HG03457 (cell line): ENCODE measurements around the gene ALPK1.
"Not testable (repeated sequence)": the region's sequence is repeated elsewhere in the genome, so short reads cannot be mapped to it uniquely, and the experiment has no call there.

Experiments
- ATAC-seq: cut with Tn5 transposase; IDR thresholded peaks from one replicate; pipeline ENCODE4 v1.9.1; 2021; ENCODE audit warnings: moderate number of reproducible peaks; ENCODE audit not compliant: unreplicated experiment

Gene ALPK1

GRCh38 chr4:112377594-112378242 lies 80.5 kb downstream of the ALPK1 start:
- ATAC-seq, result no peak

DNA sequence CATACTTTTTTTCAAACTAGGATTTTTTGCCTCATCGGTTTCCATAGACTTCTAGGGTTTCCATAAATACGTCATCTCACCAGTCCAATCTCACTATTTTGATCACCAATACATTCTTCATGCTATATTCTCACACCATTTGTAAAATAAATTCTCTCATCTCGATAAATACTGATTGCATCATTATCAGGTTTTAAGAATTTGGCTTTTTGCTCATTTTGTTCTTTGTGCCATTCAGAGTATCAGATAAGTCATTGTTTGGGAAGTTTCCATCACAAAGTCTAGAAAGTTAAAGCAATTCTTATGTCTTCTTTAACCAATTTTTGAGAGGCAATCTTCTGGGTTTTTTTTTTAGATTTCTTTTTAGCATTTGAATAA lies 81.1 kb downstream of the ALPK1 start:
- no peak for ATAC-seq

DNA sequence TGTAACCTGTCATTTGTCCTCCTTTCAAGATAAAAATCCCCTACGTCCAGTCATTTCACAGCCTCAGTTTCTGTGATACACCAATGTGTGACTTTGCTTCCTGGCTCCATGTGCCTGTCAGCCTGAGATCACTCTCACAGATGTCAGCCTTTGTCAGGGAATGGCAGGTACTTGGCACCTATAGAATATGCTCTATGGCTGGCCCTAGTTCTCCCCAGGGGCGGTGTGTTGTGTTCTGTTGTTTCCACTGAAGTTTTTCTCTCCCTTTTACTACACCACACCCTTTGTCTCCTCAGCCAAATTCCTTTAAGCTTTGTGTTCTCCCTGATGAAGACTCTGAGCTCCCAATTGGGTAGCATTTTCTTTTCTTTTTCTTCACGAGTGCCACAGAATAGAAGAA lies 81.7 kb downstream of the ALPK1 start:
- ATAC-seq, result no peak

DNA sequence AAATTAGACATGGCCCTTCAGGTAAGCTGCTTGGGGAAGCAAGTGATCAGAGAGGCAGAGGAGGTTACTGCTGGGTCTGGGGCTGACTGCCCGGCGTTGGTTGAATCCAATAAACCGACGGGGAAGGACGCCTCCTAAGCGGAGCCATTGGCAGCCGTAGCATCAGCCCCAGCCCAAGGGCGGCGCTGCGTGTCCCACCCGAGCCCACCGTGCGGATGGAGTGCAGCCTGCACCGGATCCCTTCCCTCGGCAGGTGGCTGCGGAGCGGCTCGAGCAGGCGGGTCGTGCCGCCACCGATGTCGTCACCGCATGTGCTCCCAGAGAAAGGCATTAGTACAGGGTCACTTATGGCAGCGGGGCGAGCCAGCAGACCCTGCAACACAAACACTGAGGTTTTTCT lies 82.1 kb downstream of the ALPK1 start:
- ATAC-seq, result no peak

DNA sequence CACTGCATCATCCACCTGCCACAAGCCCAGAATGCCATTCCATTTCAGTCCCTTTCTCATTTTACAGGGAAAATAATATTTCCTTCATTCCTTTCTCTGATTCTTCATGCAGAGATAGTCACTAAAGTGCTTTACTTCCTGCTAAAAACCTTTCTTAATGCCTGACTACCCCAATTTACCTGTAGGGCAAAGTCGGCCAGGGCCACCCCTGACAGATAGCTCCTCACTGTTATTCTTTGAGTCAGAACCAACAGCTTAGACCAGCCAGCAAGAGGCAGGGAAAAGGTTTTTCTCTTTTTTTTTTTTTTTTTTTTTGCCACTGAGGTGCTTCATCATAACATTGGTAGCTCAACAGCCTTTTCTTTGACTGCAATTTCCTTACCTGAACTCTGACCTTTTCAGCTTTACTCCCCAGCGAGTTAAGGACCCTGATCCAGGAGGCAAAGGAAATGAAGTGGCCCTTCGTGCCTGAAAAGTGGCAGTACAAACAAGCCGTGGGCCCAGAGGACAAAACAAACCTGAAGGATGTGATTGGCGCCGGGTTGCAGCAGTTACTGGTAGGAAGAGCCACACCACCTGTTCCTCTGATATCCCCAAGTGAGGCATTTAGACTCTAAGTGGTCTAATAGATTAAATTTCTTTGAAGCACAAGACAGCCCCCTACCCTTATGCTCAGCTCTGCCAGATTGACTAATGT lies 85.0 kb downstream of the ALPK1 start:
- ATAC-seq, result no peak

DNA sequence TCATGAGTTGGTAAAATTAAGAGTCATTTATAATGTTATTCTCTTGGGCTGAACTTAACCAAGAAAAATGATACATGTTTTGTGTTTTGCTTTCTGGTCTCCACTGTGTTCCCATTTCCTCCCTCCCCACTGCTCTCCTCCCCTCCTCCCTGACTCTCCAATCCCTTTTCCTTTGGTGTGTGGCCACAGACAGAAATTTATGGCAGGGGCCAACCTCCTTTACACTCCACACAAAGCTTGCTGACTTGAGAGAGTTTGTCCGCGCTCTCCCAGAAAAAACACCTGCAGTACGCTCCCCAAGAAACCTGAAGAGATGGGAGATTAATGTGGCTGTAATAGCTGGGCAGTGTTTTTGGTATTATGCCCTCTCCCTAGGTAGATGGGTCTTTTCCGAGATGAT lies 88.9 kb downstream of the ALPK1 start:
- ATAC-seq, result no peak

- ATAC-seq, result no peak
These were observed 104.9 kb downstream of the ALPK1 start for GRCh38 chr4:112402098-112402497.

DNA sequence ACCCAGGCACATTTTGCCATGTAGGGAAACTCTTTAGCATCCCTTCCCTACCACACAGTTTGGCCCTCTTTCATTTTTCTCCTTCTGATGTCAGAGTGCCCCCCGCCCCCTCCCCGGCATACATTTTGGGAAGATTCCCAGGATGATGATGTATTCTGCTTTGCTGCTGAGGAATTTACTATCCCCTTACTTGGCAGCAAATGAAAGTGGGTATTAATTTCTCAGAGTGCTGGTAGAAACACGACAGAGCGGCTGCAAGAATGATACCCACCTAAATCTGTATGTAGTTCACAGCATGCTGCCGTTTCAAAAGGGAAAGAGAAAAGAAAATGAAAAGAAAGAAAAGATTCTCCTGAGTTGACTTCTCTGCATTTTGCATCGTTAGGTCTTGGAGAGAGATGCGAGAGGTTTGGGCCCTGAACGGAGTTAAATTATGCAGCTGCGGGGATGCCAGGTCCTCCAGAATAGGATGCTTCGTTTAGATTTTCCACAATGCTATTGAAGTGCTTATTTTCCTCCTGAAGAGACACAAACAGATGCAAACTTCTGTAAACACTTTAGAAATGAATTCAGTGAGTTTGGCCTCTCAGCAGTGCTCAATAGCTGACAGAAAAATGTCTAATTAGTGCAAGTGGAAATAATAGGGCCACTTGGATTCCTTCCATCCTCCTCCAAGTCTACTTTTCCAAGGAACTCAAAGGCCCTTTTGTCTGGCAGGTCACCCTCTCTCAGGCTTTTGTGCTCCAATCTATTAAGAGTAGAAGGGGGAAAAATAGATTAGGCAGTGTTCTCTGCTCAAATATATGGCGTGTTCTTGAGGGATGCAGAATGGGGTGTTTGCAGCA lies 106.2 kb downstream of the ALPK1 start:
- no peak for ATAC-seq

DNA sequence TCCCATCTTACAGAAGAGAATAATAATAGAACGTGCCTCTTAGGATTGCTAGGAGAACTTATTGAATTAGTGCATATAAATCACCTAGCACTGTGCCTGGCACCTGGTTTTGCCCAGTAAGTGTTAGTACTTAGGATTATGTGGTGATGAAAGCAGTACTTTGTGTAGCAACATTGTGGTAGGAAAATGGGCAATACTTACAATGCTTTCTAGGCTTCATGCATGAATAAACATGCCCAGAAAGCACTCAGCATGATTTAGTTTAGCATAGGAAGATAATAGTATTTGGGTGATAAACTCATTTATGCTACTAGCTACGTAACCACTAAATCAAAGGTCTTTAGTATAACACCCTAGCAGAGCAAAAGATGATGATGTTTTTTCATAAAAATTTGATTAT lies 113.2 kb downstream of the ALPK1 start:
- no peak for ATAC-seq

DNA sequence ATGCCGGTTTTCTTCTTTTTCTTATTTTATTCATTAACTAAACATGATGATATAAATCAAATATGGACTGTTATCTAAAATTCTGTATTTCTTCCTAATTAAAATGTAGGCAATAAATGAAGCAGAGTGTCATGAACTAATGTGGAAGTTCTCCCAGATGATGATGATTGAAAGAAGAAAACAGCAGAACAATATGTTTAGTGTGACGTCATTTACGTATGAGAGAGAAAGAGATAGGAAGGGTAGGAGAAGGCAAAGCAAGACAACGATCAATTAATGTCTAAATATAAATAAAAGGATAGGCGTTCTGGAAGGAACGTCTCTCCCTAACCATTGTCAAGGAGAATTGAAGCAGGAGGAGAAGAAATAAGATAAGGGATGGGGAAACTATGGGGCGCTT lies 113.6 kb downstream of the ALPK1 start:
- no peak for ATAC-seq

DNA sequence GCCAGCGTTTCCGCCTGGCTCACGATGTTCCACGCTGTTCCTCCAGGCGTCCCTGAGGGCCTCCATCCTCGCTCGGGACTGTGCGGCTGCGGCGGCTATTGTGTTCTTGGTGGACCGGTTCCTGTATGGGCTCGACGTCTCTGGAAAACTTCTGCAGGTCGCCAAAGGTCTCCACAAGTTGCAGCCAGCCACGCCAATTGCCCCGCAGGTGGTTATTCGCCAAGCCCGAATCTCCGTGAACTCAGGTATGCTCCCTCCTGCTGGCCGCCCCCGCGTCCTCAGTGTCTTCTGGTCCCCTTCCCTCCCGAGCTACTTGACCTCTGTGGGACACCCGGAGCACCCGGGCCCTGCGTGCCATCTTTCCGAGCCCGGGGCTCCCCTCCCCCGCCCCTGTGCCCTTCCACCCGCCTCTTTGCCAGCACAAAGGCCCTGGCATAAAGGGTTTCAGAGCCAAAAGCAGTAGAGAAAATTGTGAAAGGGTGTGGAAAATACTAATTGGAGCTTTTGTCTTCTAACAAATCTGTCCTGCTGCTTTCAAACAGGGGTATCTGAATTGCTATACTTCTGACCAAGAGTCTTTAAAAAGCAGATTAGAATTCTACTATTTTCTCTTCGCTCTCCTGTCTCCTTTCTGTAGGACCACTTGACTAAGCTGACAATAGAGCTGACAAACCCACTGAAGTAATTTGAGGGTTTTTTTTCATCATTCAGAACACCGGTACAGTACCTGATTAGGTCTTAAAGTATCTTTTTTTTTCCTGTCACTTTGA lies 114.8 kb downstream of the ALPK1 start:
- ATAC-seq, result no peak

DNA sequence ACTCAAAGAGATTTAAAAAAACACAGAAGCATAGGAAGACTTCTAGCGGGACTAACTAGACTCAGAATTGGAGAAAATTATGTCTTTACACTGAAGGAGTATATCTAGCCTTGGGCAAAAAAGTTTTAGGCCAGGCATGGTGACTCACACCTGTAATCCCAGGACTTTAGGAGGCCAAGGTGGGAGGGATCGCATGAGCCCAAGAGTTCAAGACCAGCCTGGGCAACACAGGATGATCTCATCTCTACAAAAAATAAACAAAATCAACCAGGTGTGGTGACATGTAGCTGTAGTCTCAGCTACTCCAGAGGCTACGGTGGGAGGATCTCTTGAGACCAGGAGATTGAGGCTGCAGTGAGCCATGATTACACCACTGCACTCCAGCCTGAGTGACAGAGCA lies 119.3 kb downstream of the ALPK1 start:
- no peak for ATAC-seq

GRCh38 chr4:112418092-112418491 lies 120.9 kb downstream of the ALPK1 start:
- ATAC-seq, result no peak

DNA sequence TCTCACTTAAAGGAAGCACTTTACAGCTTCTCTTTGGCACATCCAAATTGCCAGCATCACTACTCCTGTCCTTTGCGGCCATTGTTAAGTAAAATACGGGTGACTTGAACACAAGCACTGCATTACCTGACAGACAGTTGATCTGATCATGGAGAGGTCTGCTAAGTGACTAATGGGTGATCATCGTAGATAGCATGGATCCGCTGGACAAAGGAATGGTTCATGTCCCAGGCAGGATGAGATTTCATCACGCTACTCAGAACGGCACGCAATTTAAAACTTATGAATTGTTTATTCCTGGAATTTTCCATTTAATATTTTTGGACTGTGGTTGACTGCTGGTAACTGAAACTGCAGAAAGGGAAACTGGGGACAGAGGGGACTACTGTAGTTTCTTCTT lies 124.7 kb downstream of the ALPK1 start:
- ATAC-seq, result no peak

DNA sequence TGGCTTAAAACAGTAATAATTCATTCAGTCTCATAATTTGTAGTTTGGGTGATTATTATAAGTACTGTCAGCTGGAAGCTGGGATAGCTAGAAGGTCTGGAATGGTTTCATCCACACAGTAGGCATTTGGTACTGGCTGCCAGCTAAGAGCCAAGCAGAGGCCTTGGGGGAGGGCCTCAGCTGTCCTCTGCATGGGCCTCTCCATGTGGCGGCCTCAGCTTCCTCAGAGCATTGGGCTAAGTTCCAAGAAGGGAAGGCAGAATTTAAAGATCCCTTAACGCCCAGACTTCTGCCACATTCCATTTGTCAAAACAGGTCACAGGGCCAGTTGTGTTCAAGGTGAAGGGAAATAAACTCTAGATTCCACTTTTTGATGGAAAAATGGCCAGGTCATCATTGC lies 125.5 kb downstream of the ALPK1 start:
- ATAC-seq, result no peak

- ATAC-seq, result no peak
These were observed 126.4 kb downstream of the ALPK1 start for GRCh38 chr4:112423591-112423990.

DNA sequence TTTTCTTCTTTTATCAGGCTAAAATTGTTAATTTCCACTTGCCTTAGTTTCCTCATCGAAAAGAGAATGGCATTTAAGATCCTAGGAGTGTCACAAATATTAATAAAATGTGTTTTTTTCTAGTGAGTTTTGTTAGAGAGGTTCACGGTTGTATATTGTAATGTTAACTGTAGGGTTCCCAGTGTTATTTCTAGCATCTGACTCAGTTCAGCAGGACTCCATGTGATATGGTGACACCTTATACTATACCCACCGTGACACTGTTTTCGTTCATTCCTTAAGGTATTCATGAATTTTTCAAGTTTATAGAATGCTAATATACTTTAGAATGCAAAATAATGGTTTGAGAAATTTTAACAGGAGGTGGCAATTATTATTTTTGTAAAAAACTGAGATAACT lies 128.7 kb downstream of the ALPK1 start:
- no peak for ATAC-seq

DNA sequence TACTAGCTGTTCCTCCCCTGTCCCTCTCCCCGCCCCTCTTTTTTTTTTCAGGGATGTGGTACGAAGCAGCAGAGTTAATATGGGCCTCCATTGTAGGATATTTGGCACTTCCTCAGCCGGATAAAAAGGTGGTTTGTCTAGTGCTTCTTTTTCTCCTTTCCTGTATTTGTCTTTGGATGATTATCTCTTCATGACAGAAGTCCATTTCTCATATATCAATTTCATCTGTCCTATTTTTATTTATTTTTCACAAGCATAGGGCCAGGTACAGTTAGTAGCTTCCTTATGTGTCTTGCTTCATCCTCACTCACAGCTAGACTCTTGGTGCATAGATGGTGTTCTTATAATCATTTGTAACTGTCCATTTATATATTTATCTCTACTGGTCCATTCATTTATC lies 129.2 kb downstream of the ALPK1 start:
- ATAC-seq, result no peak

GRCh38 chr4:112431158-112431557 lies 134.0 kb downstream of the ALPK1 start:
- ATAC-seq, result no peak

GRCh38 chr4:112436987-112437386 lies 139.8 kb downstream of the ALPK1 start:
- no peak for ATAC-seq

DNA sequence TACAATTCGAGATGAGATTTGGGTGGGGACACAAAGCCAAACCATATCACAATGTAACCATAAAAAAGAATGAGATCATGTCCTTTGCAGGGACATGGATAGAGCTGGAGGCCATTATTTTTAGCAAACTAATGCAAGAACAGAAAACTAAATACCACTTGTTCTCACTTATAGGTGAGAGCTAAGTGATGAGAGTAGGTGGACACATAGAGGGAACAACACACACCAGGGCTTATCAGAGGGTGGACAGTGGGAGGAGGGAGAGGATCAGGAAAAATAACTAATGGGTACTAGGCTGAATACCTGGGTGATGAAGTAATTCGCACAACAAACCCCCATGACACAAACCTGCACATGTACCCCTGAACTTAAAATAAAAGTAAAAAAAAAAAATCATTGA lies 145.1 kb downstream of the ALPK1 start:
- ATAC-seq, result not testable (repeated sequence)
